ENCODE data around the gene ASAP3.

Gene ASAP3

GRCh38 chr1:23477359-23478144, 6.4 kb downstream of the ASAP3 start:
- FAIRE-seq: no peak

- FAIRE-seq: no peak
These were observed 8.3 kb downstream of the ASAP3 start for GRCh38 chr1:23475641-23476040.

GRCh38 chr1:23475134-23475628, 8.8 kb downstream of the ASAP3 start:
- no peak for FAIRE-seq

- no peak for FAIRE-seq
These were observed 10.8 kb downstream of the ASAP3 start for GRCh38 chr1:23473037-23473800.

DNA sequence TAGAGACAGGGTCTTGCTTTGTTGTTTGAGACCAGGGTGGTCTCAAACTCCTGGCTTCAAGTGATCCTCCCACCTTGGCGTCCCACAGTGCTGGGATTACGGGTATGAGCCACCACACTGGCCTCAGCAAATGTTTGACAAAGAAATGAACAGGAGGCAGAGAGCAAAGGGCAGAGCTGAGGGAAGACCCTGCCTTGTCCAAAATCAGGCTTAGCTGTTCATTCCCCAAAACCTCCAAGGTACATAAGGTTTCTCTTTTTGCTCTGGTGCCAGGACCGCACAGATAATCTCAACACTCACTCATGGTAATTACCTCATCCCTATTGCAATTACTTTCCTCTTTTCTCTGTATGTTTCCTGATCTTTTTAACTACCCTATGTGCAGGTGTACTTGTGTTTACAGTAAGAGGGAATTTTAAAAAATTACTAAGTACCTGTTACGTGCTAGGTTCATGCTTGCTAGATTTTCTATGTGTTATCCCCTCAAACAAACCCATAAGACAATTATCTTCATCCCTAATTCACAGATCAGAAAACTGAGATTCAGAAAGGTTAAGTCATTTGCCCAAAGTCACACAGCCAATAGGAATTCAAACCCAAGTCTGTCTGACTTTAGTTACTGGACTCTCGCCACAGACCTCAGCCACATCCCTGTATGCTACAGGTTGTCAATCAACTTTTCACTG, 11.5 kb downstream of the ASAP3 start:
- FAIRE-seq: no peak

- FAIRE-seq: no peak
These were observed 12.4 kb downstream of the ASAP3 start for GRCh38 chr1:23471473-23472075.

- no peak for FAIRE-seq
These were observed 13.5 kb downstream of the ASAP3 start for GRCh38 chr1:23470282-23471070.

GRCh38 chr1:23469372-23469982, 14.5 kb downstream of the ASAP3 start:
- FAIRE-seq: no peak

GRCh38 chr1:23466423-23466989, 17.5 kb downstream of the ASAP3 start:
- no peak for FAIRE-seq

GRCh38 chr1:23463286-23463685, 20.7 kb downstream of the ASAP3 start:
- FAIRE-seq: no peak

GRCh38 chr1:23462766-23463165, 21.2 kb downstream of the ASAP3 start:
- FAIRE-seq: no peak

GRCh38 chr1:23461050-23461449, 22.9 kb downstream of the ASAP3 start:
- no peak for FAIRE-seq

- no peak for FAIRE-seq
These were observed 23.5 kb downstream of the ASAP3 start for GRCh38 chr1:23460519-23460918.

DNA sequence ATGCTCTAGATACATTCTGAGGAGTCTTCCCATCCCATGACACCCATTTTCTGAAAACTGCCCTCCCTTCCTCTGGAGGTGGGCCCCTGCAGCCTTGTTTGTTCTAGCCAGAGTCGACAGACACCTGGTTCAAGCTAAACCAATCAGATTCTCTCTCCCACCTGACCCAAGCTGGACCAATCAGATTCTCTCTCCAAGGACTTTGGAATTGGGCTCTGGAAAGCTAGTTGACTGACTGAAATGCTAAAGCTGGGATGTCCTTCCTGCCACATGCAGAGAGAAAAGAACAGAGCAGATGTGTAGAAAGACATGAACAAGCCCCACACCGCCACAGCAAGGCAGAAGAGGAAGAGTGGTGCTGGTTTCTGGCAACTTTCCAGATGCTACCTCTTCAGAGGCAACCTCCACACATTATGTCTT, 24.6 kb downstream of the ASAP3 start:
- FAIRE-seq: no peak

DNA sequence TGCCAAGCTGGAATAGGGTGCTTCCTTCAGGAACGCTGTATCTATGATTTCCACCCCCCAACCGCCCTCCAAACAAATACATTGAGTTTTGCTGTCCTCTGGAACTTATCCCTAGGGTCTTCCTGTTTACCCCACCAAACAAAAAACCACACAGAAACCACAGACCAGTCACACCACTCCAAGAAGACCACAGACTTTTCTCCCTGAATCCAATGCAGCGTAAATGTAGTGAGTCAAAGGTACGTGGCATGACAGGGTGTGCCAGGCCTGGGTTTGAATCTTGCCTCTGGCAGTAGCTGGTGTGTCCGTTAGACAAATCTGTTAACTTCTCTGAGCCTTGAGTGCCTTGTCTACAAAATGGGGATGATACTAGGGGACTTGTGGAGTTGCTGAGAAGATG, 27.8 kb downstream of the ASAP3 start:
- FAIRE-seq: no peak

DNA sequence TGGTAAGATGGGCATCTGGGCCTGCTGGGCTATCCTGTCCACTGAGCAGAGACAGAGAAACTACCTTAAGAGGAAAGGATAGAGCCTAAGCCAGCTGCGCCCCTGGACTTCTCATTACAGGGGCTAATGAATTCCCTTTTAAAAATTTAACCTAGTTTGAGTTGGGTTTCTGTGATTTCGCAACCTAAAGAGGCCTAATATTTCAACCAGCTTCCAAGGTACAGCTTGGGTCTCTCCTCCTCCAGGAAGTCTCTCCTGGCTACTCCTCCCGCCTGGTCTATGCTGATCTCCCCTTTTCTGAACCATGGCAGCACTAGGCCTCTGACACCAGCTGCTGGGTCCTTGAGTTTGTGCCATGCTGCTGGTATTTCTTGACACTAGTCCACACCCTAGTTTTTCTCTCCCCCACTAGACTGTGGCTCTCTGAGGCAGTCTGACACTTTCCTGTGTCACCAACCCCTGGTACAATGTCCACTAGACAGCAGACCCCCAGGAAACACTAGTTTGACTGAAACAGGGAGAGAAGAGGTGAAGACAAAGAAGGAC, 30.5 kb downstream of the ASAP3 start:
- no peak for FAIRE-seq

GRCh38 chr1:23452011-23452411, 32.0 kb downstream of the ASAP3 start:
- FAIRE-seq: no peak

- no peak for FAIRE-seq
These were observed 32.5 kb downstream of the ASAP3 start for GRCh38 chr1:23451441-23451840.

- no peak for FAIRE-seq
These were observed 33.1 kb downstream of the ASAP3 start for GRCh38 chr1:23450894-23451293.

- no peak for FAIRE-seq
These were observed 34.0 kb downstream of the ASAP3 start for GRCh38 chr1:23449958-23450357.

GRCh38 chr1:23449306-23449705, 34.7 kb downstream of the ASAP3 start:
- no peak for FAIRE-seq

Measured in islet of Langerhans (tissue), 1 donor.